Fibroblast of the aortic adventitia (primary cell): ENCODE results near the gene ZNF320. TPM values are rescaled to one million over a fixed set of nuclear protein-coding genes. Genes with fewer than 3 reads are reported as not detected.
A peak's percentile ranks its signal among the peaks of the same experiment; 100 is the strongest.
"Not testable (repeated sequence)": the region's sequence is repeated elsewhere in the genome, so short reads cannot be mapped to it uniquely, and the experiment has no call there.

ENCODE experiments used
- DNase-seq: peaks from one replicate; pipeline ENCODE4 v3.0.0-alpha.2; 2010; ENCODE audit warnings: low read depth
- H3K4me3 ChIP-seq: 2 replicates; pipeline ENCODE4 v1.5.1; 2011; ENCODE audit warnings: low read depth, mild to moderate bottlenecking, control low read depth, low read length, moderate library complexity
- total RNA-seq: library from RNA; depleted of rRNA; stranded (reverse); fragments of >200 nt; gene quantifications from 2 replicates; pipeline ENCODE4 v1.2.3, GENCODE V29; 2012; ENCODE audit warnings: low replicate concordance
- TF ChIP-seq, protein P1 (sequence below): IDR thresholded peaks from 2 replicates; pipeline ENCODE4 v1.5.1; 2011; ENCODE audit warnings: mild to moderate bottlenecking, low read length, control low read depth, inconsistent platforms; ENCODE audit not compliant: insufficient read depth

The ZNF320 gene
- total RNA-seq, 1 donor, result 7.3 TPM

DNA sequence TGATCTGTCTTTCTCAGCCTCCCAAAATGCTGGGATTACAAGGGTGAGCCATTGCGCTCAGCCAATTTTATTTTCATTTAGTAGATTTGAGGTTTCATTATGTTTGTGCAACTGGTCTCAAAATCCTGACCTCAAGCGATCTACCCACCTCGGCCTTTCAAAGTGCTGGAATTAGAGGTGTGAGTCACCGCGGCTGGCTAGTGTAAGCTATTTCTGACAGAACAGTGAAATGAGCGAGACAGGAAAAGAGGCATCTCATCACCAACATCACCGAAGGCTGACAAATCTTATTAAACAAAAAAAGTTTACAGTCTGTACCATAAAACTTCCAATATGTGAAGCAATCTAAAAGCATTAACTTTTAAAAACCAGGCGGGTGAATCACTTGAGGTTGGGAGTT lies 38.0 kb upstream of the ZNF320 start:
- TF ChIP-seq, protein P1, sequence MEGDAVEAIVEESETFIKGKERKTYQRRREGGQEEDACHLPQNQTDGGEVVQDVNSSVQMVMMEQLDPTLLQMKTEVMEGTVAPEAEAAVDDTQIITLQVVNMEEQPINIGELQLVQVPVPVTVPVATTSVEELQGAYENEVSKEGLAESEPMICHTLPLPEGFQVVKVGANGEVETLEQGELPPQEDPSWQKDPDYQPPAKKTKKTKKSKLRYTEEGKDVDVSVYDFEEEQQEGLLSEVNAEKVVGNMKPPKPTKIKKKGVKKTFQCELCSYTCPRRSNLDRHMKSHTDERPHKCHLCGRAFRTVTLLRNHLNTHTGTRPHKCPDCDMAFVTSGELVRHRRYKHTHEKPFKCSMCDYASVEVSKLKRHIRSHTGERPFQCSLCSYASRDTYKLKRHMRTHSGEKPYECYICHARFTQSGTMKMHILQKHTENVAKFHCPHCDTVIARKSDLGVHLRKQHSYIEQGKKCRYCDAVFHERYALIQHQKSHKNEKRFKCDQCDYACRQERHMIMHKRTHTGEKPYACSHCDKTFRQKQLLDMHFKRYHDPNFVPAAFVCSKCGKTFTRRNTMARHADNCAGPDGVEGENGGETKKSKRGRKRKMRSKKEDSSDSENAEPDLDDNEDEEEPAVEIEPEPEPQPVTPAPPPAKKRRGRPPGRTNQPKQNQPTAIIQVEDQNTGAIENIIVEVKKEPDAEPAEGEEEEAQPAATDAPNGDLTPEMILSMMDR, result no peak
- DNase-seq, result no peak

DNA sequence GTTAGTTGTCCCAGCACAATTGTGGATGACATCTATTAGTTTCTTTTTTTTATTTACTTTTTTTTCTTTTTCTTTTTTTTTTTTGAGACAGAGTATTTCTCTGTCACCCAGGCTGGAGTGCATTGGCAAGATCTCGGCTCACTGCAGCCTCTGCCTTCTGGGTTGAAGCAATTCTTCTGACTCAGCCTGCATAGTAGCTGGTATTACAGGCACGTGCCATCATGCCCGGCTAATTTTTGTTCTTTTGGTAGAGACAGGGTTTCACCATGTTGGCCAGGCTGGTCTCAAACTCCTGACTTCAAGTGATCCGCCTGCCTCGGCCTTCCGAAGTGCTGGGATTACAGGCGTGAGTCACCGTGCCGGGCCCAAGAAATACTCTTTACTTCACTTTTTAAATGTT lies 27.2 kb upstream of the ZNF320 start:
- H3K4me3 ChIP-seq, DNase-seq: not testable (repeated sequence)

More for the DNA sequence above, 38.0 kb upstream of the ZNF320 start:
- no peak overlapping the region for H3K4me3 ChIP-seq

DNA sequence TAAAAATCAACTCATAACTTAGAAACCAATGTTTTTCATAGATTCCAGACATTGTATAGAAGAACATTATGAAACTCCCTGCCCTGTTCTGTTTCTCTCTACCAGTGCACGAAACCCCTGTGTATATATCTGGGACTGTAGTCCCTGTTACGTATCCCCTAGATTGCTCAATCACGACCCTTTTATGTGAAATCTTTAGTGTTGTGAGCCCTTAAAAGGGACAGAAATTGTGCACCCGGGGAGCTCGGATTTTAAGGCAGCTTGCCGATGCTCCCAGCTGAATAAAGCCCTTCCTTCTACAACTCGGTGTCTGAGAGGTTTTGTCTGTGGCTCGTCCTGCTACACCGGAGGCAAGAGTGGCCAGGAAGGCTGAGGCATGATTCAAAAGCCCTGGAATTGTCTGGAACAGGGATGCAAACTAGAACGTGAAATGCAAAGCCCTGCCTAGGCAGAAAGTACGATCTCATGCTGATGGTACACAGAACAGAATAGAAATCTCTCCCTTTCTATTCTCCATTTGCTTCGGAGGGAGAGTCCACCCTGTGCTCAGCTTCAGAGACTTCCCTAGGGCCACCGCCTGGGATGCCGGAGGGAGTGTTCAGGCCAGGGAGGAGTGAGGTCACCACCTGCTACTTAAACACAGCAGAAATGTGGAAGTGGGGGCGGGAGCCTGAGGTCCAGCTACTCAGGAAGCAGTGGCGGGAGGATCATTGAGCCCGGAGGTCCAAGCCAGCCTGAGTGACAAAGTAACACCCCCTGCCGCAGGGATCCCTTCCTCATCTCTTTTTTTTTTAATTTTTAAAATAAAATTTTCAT lies 26.6 kb upstream of the ZNF320 start:
- peak; percentile 70 for DNase-seq
- TF ChIP-seq, protein P1, result no peak
- peak overlapping the region; percentile 85 for H3K4me3 ChIP-seq

DNA sequence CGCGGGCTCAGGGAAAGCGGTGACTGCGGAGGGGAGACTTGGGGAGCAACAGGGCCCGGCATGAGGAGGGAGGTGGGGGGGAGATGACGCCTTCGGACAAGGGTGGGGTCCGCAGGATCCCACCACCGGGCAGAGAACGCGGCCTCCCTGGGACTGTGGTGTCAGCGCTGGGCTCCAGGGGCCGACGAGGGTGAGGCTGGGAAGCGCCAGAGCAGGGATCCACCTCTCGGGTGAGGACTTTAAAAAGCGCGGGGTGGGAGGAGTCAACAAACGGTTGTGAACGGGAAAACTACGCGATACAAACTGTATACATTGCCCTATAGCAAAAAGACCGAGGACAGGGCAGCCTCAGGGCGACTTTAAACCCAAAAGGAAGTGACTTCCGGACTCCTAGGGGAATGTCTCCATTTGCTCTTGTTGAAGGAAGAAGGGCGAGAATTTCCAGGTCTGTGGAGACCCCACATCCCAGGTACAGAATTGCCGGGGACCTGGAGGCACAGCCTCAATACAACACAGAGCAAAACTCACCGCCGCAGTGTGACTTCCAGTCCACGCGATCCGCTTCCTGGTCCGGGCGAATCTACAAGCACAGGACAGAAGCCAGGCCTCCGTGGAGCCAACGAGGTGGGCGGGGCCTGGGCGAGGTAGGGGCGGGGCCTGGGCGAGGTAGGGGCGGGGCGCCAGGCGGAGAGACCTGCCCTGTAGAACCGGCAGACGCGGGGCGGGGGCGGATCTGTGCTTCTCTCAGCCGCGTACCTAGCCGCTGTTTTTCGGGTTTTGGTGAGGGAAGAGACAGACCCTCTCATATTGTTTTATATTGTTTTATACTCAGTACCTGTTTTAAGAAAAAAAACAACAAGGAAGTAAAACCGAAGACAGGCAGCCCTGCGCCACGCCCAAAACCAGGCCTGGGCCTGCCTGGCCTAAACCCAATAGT lies 25.7 kb upstream of the ZNF320 start, which contains the start of gene ZNF888:
Gene ZNF888 (minus strand): TSS at position 588 of the 937 bp plus-strand sequence. CDS start 5,555 bp downstream, outside the sequence.
- TF ChIP-seq, protein P1, result no peak
- DNase-seq, result peak; percentile 75
- peak within 1 kb of the TSS; percentile 85 for H3K4me3 ChIP-seq

GRCh38 chr19:52917531-52917930 lies 20.1 kb upstream of the ZNF320 start:
- no peak for DNase-seq
- H3K4me3 ChIP-seq, result no peak overlapping the region
- TF ChIP-seq, protein P1, result no peak

GRCh38 chr19:52910648-52911047 lies 13.2 kb upstream of the ZNF320 start:
- TF ChIP-seq, protein P1, result no peak
- no peak for DNase-seq
- no peak overlapping the region for H3K4me3 ChIP-seq

DNA sequence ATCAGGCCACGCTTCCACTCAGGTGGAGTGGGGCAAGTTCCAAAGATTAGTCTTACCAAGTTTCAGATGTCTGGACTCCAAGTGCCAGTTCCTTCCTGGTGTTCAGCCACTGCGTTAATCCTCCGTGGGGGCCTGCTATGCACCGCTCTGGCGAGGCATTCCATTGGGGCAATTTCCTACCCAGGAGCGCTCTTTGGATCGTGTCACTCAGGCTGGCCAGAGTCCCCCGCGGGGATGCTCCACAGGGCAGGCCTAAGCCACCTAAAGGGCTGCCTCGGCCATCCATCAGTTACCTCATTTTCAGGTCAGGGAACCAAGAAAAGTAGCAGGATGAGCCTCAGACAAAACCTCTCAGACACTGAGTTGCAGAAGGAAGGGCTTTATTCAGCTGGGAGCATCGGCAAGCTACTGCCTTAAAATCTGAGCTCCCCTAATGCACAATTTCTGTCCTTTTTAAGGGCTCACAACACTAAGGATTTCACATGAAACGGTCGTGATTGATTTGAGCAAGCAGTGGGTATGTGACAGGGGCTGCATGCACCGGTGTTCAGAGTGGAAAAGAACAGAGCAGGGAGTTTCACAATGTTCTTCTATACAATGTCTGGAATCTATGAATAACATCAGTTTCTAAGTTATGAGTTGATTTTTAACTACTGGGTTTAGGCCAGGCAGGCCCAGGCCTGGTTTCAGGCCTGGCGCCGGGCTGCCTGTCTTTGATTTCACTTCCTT lies 6.8 kb upstream of the ZNF320 start:
- H3K4me3 ChIP-seq, DNase-seq: not testable (repeated sequence)
